Measurements from ENCODE around the gene LPP.
A peak's percentile ranks its signal among the peaks of the same experiment; 100 is the strongest.
"Not testable (repeated sequence)": the region's sequence is repeated elsewhere in the genome, so short reads cannot be mapped to it uniquely, and the experiment has no call there.

Gene LPP, protein sequence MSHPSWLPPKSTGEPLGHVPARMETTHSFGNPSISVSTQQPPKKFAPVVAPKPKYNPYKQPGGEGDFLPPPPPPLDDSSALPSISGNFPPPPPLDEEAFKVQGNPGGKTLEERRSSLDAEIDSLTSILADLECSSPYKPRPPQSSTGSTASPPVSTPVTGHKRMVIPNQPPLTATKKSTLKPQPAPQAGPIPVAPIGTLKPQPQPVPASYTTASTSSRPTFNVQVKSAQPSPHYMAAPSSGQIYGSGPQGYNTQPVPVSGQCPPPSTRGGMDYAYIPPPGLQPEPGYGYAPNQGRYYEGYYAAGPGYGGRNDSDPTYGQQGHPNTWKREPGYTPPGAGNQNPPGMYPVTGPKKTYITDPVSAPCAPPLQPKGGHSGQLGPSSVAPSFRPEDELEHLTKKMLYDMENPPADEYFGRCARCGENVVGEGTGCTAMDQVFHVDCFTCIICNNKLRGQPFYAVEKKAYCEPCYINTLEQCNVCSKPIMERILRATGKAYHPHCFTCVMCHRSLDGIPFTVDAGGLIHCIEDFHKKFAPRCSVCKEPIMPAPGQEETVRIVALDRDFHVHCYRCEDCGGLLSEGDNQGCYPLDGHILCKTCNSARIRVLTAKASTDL

GRCh38 chr3:188154014-188154808, at the start of gene LPP:
TSS of gene LPP (plus strand) at chr3:188154157. CDS start at chr3:188406121, 251,964 bp downstream.
- DNase-seq: peak; percentile 88

DNA sequence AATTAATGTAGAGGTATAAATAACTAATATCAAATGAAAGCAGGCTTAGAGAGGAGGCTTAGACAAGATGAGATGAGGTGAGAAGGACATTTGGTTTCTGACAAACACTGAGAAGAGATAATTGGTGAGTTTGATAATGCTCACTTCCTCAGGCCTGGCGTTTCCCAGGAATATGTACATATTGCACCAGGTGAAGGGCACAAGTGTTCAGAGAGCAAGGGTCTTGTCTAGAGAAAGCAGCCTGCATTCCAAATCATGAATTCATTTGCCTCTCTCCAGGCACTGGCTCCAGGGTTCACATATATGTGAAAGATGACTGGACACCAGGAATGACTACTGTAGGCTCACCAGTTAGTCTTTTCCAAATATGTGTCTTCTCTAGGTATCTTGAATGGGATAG, 48.0 kb upstream of the LPP start:
- DNase-seq: no peak

- DNase-seq: no peak
These were observed 47.5 kb upstream of the LPP start for GRCh38 chr3:188106454-188106853.

DNA sequence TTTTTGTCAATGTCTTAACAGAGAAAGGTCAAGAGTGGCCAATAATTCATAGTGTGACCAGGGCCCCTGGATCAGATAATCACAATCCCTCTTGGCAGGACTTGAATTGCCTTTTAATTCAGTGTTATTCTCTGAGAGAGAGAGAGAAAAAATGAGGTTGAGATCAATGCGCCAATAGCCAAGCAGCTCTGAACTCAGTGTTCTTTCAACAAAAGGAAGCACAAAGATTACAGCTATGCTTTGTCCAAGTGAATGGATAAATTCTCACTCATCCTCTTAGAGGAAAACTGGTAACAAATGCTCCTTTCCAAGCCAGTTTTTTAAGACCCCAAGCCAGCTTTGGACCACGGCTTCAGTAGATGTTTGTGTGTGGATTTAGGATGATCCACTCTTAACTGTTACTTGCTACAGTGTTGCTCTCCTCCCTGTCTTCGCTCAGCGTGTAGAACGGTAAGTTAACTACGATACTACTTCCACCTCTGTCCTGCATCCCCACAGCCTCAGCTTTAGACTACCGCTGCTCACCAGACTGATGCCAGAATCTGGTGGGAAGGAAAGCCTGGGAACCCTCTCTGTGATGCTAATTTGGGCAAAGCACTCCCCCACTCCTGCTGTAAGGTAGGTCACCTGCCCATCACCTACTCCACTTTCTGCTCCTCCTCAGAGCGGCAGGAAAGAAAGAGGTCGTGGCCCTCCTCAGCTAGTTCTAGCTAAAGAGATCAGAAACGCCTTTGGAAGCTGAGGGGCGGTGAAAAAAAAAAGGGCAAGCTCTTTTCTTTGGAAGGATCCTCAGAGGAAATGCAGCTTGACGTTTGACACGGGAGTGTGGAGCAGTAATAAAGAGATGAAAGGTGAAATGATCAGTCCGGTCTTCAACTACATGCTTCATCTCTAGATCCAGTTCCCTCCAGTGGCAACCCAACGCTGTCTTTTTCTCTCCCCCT, 46.8 kb upstream of the LPP start:
- DNase-seq: no peak

- peak; percentile 22 for DNase-seq
These were observed 45.1 kb upstream of the LPP start for GRCh38 chr3:188108703-188109412.

- peak; percentile 26 for DNase-seq
These were observed 42.9 kb upstream of the LPP start for GRCh38 chr3:188111002-188111584.

GRCh38 chr3:188113756-188114155, 40.2 kb upstream of the LPP start:
- DNase-seq: no peak

DNA sequence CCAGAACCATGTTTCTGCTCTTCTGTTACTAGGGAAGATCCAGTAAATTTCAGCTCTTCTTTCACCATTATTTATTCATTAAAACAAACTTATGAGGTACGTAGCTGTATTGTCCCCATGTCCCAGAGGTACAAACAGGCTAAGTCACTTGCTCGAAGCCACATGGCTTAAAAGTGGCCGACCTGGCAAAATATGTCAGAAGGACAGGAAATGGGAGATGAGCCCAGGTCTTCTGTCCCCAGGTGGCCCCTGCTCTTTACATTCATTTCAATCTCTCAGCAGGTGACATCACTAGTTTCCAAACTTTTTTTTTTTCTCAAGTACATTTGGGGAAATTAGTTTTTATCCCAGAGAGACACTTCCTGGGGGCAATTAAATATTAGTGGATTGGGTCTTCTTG, 34.1 kb upstream of the LPP start:
- no peak for DNase-seq

GRCh38 chr3:188122571-188123169, 31.3 kb upstream of the LPP start:
- no peak for DNase-seq

- peak; percentile 56 for DNase-seq
These were observed 30.6 kb upstream of the LPP start for GRCh38 chr3:188123170-188123905.

- peak; percentile 74 for DNase-seq
These were observed 29.8 kb upstream of the LPP start for GRCh38 chr3:188124184-188124583.

GRCh38 chr3:188125076-188125475, 28.9 kb upstream of the LPP start:
- no peak for DNase-seq

DNA sequence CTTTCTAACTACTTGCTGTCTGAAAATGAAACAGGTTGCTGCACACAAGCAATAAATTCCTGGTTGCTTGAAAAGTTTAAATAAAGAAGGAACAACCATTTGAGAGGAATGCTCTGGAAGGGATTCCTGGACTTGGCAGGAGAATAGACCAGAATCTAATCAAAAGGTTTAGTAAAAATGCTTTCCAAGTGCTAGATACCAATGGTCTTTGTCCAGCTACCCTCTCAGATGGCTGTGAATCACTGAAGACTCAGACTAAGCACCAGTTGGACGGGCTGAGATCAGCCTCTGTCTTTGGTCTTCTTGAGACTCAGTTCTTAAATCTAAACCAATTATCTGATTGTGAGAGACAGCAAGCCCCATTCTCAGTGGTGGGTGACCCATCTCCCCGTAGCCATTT, 27.7 kb upstream of the LPP start:
- peak; percentile 35 for DNase-seq

DNA sequence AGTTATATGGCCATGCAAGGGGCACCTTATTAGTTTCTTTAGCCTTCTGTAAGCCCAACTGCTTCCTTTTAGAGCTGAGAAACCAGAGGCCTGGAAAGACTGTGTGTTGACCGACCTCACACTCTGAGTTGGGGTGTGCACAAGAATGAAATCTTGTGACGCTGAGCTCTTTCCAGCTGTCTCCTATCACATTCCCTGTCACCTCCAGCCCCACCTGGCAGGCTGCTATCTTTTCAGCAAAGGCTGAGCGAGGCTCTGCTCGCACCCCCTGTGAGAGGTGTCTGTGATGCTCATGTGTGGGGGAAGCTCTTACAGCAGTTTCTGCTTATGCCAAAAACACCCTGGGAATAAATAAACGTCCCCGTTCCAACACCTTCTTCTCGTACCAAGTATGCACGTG, 27.0 kb upstream of the LPP start:
- no peak for DNase-seq

GRCh38 chr3:188128905-188129304, 25.1 kb upstream of the LPP start:
- no peak for DNase-seq

- DNase-seq: not testable (repeated sequence)
These were observed 22.9 kb upstream of the LPP start for GRCh38 chr3:188131023-188131422.

DNA sequence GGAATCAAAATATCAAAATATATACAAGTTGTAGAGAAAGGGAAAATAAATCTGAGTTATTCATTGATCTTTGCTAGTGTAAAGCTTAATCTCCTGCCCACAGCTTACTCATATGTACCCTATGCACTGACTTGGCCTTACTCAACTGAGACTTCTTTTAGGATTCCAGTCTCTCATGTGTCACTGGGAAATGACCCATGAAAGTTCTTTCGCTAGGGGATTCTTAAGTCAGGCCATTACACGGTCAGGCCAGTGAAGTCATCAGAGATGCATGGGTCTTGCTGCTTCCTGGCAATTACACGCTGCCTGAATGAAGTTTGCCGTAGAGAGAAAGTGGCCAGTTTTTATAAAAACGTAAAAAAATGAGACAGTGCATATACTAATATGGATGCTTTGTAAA, 20.7 kb upstream of the LPP start:
- DNase-seq: peak; percentile 79

GRCh38 chr3:188133646-188134045, 20.3 kb upstream of the LPP start:
- DNase-seq: peak; percentile 84

GRCh38 chr3:188134079-188134478, 19.9 kb upstream of the LPP start:
- DNase-seq: no peak

DNA sequence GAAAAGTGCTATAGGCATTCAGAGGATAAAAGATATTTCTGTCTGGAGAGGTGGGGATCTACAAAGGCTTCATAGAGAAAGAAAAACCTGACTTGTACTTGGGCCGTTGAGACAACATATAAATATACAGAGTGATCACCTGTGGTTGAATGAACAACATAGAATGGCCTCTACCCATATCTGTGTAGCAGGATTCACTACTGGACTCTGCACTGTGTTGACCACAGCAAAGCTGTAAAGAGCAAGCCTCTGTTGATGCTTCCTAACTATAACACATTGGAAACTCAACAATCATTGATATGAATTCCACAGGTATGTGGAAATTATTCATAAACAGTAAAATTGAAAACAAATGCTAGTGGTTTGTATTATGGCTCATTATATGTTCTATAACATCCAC, 19.1 kb upstream of the LPP start:
- DNase-seq: no peak
